GM23248 (cell line): ENCODE data around the gene ASXL3.

Experiments used
- EZH2 ChIP-seq: fragments of 200-600 bp; sonication (generic); IDR thresholded peaks from 2 replicates; pipeline ENCODE4 v1.6.1; 2018; ENCODE audit warnings: antibody characterized with exemption, mild to moderate bottlenecking; ENCODE audit not compliant: insufficient read depth, poor library complexity, severe bottlenecking
- EZH2phosphoT487 ChIP-seq: fragments of 200-600 bp; sonication (generic); IDR thresholded peaks from 2 replicates; pipeline ENCODE4 v1.6.1; 2018; ENCODE audit warnings: antibody characterized with exemption, moderate library complexity, mild to moderate bottlenecking, low read depth; ENCODE audit not compliant: insufficient read depth

DNA sequence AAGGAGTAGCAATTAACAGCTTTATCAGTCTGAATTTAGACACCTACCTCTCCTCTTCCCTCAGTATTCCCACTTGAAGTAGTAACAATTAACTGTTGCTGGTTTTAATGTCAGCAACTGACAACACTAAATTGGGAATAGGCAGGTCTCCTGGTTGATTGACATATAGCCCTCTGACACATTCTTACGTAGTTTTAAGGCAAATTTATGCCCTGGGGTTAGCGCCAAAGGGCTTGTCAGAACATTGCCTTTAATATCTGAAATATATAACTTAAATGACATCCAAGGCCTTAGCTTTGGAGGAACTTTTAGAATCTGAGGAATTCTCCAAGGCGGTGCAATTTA lies 7.4 kb downstream of the ASXL3 start:
- TF ChIP-seq EZH2phosphoT487 (no peak), EZH2 (no peak)
